Measurements from ENCODE around the gene PGD. TPM values are rescaled to one million over a fixed set of nuclear protein-coding genes. Genes with fewer than 3 reads are reported as not detected.

PGD gene
- total and polyA plus RNA-seq, 12 donors = 14.3 to 60.9 (median 31.2) TPM

GRCh38 chr1:10444795-10445397, 46.0 kb downstream of the PGD start:
- DNase-seq (no peak), ATAC-seq (no peak)
- H3K4me1 ChIP-seq = no peaks in the 10 kb centered on the region
- 91 to 93% methylated on average over 7 of the region's 7 CpGs for WGBS, 2 donors
- H3K27ac ChIP-seq = no peak overlapping the region
- H3K27me3 ChIP-seq = no peaks in the 10 kb centered on the region
- no peak overlapping the region for H3K4me3 ChIP-seq
- no peaks in the 10 kb centered on the region for H3K9me3 ChIP-seq
- intact Hi-C loops (cut with DNase I) = no loop called here
- no peak for TF ChIP-seq CTCF (IDR thresholded peaks at IDR 0.05)
- peaks cover 0 to 36% (median 0%) of the 10 kb centered on the region in 9 donors for H3K36me3 ChIP-seq

DNA sequence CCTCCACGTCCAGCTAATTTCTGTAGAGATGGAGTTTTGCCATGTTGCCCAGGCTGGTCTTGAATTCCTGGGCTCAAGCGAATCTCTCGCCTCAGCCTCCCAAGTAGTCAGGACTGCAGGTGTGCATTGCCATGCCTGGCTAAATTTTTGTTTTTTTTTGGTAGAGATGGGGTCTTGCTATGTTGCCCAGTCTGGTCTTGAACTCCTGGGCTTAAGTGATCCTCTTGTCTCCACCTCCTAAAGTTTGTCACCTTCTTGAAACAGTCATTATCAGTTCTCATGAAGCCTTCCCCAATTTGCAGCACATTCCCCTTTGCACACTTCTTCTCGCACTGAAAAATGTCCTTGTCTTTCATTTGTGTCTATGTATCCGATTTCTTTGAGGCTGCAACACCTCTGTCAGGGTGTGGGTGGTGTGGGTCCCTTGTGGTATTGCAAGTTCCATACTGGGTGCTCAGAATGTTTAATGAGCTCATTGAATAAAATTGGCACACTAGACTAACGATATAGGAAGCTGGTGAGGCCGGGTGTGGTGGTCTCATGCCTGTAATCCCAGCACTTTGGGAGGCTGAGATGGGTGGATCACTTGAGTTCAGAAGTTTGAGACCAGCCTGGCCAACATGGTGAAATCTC, 48.0 kb downstream of the PGD start:
- 97% methylated on average over 7 of the region's 7 CpGs for WGBS, 2 donors
- Histone ChIP-seq H3K4me3 (no peak overlapping the region), H3K27ac (no peak overlapping the region), H3K4me1 (peaks cover 0 to 10% (median 0%) of the 10 kb centered on the region in 9 donors), H3K27me3 (no peaks in the 10 kb centered on the region), H3K9me3 (no peaks in the 10 kb centered on the region), H3K36me3 (peaks cover 0 to 23% (median 0%) of the 10 kb centered on the region in 9 donors)
- intact Hi-C loops (cut with DNase I) = no loop called here
- ATAC-seq = no peak
- no peak for DNase-seq
- TF ChIP-seq CTCF (IDR thresholded peaks at IDR 0.05) = no peak

- 83 to 88% methylated on average over 10 of the region's 10 CpGs for WGBS, 2 donors
- no peak within 1 kb of the TSS for H3K4me3 ChIP-seq
- no peaks in the 10 kb centered on the region for H3K27me3 ChIP-seq
- H3K9me3 ChIP-seq = peaks cover 0 to 5% (median 0%) of the 10 kb centered on the region in 11 donors
- peak within 1 kb of the TSS in 1 of 10 donors; percentile 10 for H3K27ac ChIP-seq
- intact Hi-C loops (cut with DNase I) = no loop called here
- DNase-seq (no peak), ATAC-seq (no peak)
- no peak for TF ChIP-seq CTCF (IDR thresholded peaks at IDR 0.05)
- H3K36me3 ChIP-seq = peaks cover 0 to 8% (median 0%) of the 10 kb centered on the region in 9 donors
- peaks cover 0 to 12% (median 0%) of the 10 kb centered on the region in 9 donors for H3K4me1 ChIP-seq
Observed at GRCh38 chr1:10449751-10450150, 50.9 kb downstream of the PGD start, which contains the start of gene CORT. Gene CORT (plus strand): TSS chr1:10450031. CDS start chr1:10450224, 193 bp downstream.

DNA sequence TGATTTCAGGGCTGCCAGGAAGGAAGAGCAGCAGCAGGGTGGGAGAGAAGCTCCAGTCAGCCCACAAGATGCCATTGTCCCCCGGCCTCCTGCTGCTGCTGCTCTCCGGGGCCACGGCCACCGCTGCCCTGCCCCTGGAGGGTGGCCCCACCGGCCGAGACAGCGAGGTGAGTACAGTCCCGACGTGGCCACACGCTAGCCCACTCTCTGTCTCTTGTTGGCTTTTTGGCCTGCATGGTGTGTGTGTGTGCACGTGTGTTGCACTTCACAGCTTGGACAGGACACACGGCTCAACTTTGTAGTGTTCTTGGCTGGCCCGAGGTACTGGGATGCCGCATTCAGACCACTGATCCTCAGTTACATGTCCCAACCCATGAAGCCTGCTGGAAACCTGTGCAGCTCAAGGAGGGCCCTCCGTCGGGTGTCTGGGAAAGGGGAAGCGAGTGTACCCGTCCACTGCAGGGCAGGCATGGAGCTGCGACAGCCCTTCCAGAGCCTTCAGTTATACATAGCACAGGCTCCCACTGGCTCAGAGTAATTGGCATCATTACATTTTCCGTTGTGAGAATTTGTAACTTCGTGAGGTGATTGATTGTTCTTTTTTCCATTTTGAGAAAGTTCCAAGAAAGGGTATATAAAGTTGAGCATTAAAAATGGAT, 51.4 kb downstream of the PGD start:
- no peak overlapping the region for H3K27ac ChIP-seq
- WGBS, 2 donors = 79 to 82% methylated on average over 21 of the region's 21 CpGs
- intact Hi-C loops (cut with DNase I) = no loop called here
- no peaks in the 10 kb centered on the region for H3K27me3 ChIP-seq
- no peak overlapping the region for H3K4me3 ChIP-seq
- H3K9me3 ChIP-seq = peaks cover 0 to 6% (median 0%) of the 10 kb centered on the region in 11 donors
- ATAC-seq (peak in 1 of 8 donors; percentile 53), DNase-seq (no peak)
- TF ChIP-seq CTCF (IDR thresholded peaks at IDR 0.05) = no peak
- peaks cover 0 to 12% (median 0%) of the 10 kb centered on the region in 9 donors for H3K4me1 ChIP-seq
- H3K36me3 ChIP-seq = peaks cover 0 to 5% (median 0%) of the 10 kb centered on the region in 9 donors
